Liver (tissue), 9 donors: ENCODE results near the gene CCM2L. TPM values are rescaled to one million over a fixed set of nuclear protein-coding genes. Genes with fewer than 3 reads are reported as not detected.

ENCODE experiments used
- DNase-seq: peaks from one replicate; pipeline ENCODE4 v3.0.0-alpha.2; 2017; ENCODE audit warnings: low spot score
- H3K27ac ChIP-seq, 2 donors: one replicate each; pipeline ENCODE4 v1.7.0; 2013; ENCODE audit warnings: inconsistent platforms in 2 of 2, low read length in 2 of 2, control low read depth in 1 of 2, low read depth in 1 of 2, mild to moderate bottlenecking in 1 of 2
- H3K27me3 ChIP-seq, 4 donors: one replicate each; pipeline versions ENCODE4 v1.6.1 to v1.7.0; 2013; ENCODE audit warnings: low read length in 3 of 4, inconsistent platforms in 1 of 4, mild to moderate bottlenecking in 1 of 4, moderate library complexity in 1 of 4; ENCODE audit not compliant: control insufficient read depth in 4 of 4, insufficient read depth in 4 of 4
- H3K36me3 ChIP-seq, 4 donors: one replicate each; pipeline versions ENCODE4 v1.6.1 to v1.7.0; 2013; ENCODE audit warnings: low read length in 3 of 4, mild to moderate bottlenecking in 3 of 4, low read depth in 1 of 4, moderate library complexity in 1 of 4; ENCODE audit not compliant: control insufficient read depth in 4 of 4, insufficient read depth in 3 of 4
- H3K4me1 ChIP-seq, 4 donors: one replicate each; pipeline versions ENCODE4 v1.6.1 to v1.7.0; 2013; ENCODE audit warnings: low read length in 3 of 4, mild to moderate bottlenecking in 3 of 4, moderate library complexity in 1 of 4; ENCODE audit not compliant: control insufficient read depth in 4 of 4, insufficient read depth in 4 of 4
- H3K4me3 ChIP-seq, 3 donors: one replicate each; pipeline versions ENCODE4 v1.6.1 to v1.7.0; 2013; ENCODE audit warnings: low read length in 3 of 3, control low read depth in 1 of 3, low read depth in 1 of 3, mild to moderate bottlenecking in 1 of 3
- H3K9ac ChIP-seq, 2 donors: one replicate each; pipeline ENCODE4 v1.7.0; 2013; ENCODE audit warnings: low read length in 2 of 2, mild to moderate bottlenecking in 2 of 2, moderate library complexity in 2 of 2, control low read depth in 1 of 2, low read depth in 1 of 2
- H3K9me3 ChIP-seq, 4 donors: one replicate each; pipeline versions ENCODE4 v1.6.1 to v1.7.0; 2013; ENCODE audit warnings: low read length in 3 of 4; ENCODE audit not compliant: control insufficient read depth in 4 of 4
- FOXA1 ChIP-seq: IDR thresholded peaks from 2 replicates; pipeline ENCODE4 v1.6.1; 2016; ENCODE audit warnings: antibody characterized with exemption
- GABPA ChIP-seq, 2 donors: IDR thresholded peaks in 1 of 2; conservative IDR thresholded peaks in 1 of 2; 2 replicates each; pipeline ENCODE4 v1.6.1; 2016; ENCODE audit warnings: antibody characterized with exemption in 2 of 2, mild to moderate bottlenecking in 1 of 2, moderate library complexity in 1 of 2
- HNF4A ChIP-seq, 2 donors: conservative IDR thresholded peaks; 2 replicates each; pipeline ENCODE4 v1.6.1; 2016; ENCODE audit warnings: antibody characterized with exemption in 2 of 2, mild to moderate bottlenecking in 2 of 2
- JUND ChIP-seq, 2 donors: IDR thresholded peaks; 2 replicates each; pipeline ENCODE4 v1.6.1; 2016; ENCODE audit warnings: antibody characterized with exemption in 2 of 2
- RAD21 ChIP-seq, 2 donors: IDR thresholded peaks; 2 replicates each; pipeline ENCODE4 v1.6.1; 2016; ENCODE audit warnings: antibody characterized with exemption in 2 of 2, mild to moderate bottlenecking in 2 of 2
- RXRA ChIP-seq, 2 donors: IDR thresholded peaks; 2 replicates each; pipeline ENCODE4 v1.6.1; 2017 to 2018; ENCODE audit warnings: antibody characterized with exemption in 2 of 2, mild to moderate bottlenecking in 1 of 2
- SP1 ChIP-seq: IDR thresholded peaks from 2 replicates; pipeline ENCODE4 v1.6.1; 2018; ENCODE audit warnings: antibody characterized with exemption, mild to moderate bottlenecking
- TAF1 ChIP-seq: conservative IDR thresholded peaks from 2 replicates; pipeline ENCODE4 v1.6.1; 2016; ENCODE audit warnings: antibody characterized with exemption, mild to moderate bottlenecking
- WGBS: extraction: QIAGEN DNeasy Blood & Tissue Kit; methylation state at CpG from one replicate; pipeline ENCODE4 v1.1.7; 2013; 5-methylcytosine and 5-hydroxymethylcytosine counted together
- polyA plus RNA-seq, 2 donors: library from polyadenylated mRNA; stranded (reverse) in 1 of 2; unstranded in 1 of 2; fragments of 200-250 nt in 1 of 2; fragments of >200 nt in 1 of 2; fragmentation: Nextera tagmentation in 1 of 2; extraction: Ambion mirVana in 1 of 2; gene quantifications; one replicate each; pipeline versions ENCODE4 v1.2.1 to v1.2.3, GENCODE V29; 2013 to 2015
- total RNA-seq, 2 donors: library from RNA; depleted of rRNA; stranded (reverse); fragments of >200 nt; gene quantifications; one replicate each; pipeline ENCODE4 v1.2.3, GENCODE V29; 2014
- TF ChIP-seq, protein P1 (sequence below): IDR thresholded peaks from 2 replicates; pipeline ENCODE4 v1.6.1; 2016; ENCODE audit warnings: antibody characterized with exemption
- TF ChIP-seq, protein P2 (sequence below): IDR thresholded peaks from 2 replicates; pipeline ENCODE4 v1.6.1; 2016; ENCODE audit warnings: antibody characterized with exemption
- donor health status: healthy.
- donor health status: healthy.
- donor health status: healthy.
- donor health status: healthy.
- donor health status: healthy.

The CCM2L gene
- total and polyA plus RNA-seq, 4 donors, result 0.31 to 2.1 (median 1.2) TPM

- no peak for DNase-seq
- 3% methylated on average over 58 of the region's 58 CpGs for WGBS
- H3K9ac ChIP-seq, result no peak within 1 kb of the TSS
- peak within 1 kb of the TSS in 1 of 3 donors; percentile 44 for H3K4me3 ChIP-seq
- TF ChIP-seq, protein P1, sequence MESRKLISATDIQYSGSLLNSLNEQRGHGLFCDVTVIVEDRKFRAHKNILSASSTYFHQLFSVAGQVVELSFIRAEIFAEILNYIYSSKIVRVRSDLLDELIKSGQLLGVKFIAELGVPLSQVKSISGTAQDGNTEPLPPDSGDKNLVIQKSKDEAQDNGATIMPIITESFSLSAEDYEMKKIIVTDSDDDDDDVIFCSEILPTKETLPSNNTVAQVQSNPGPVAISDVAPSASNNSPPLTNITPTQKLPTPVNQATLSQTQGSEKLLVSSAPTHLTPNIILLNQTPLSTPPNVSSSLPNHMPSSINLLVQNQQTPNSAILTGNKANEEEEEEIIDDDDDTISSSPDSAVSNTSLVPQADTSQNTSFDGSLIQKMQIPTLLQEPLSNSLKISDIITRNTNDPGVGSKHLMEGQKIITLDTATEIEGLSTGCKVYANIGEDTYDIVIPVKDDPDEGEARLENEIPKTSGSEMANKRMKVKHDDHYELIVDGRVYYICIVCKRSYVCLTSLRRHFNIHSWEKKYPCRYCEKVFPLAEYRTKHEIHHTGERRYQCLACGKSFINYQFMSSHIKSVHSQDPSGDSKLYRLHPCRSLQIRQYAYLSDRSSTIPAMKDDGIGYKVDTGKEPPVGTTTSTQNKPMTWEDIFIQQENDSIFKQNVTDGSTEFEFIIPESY, result no peak
- TF ChIP-seq SP1 (no peak), RAD21 (IDR thresholded peaks at IDR 0.05) (no peak), TAF1 (no peak)
- TF ChIP-seq, protein P2, sequence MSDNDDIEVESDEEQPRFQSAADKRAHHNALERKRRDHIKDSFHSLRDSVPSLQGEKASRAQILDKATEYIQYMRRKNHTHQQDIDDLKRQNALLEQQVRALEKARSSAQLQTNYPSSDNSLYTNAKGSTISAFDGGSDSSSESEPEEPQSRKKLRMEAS, result no peak
- H3K4me1 ChIP-seq, result peaks cover 0 to 6% (median 2%) of the 10 kb centered on the region in 4 donors
- no peaks in the 10 kb centered on the region for H3K9me3 ChIP-seq
- H3K27ac ChIP-seq, result peak within 1 kb of the TSS; percentile 63 to 75
- H3K27me3 ChIP-seq, result peaks cover 0 to 9% (median 2%) of the 10 kb centered on the region in 4 donors
- no peaks in the 10 kb centered on the region for H3K36me3 ChIP-seq
Measured at GRCh38 chr20:32052090-32052777, 42.0 kb downstream of the CCM2L start, which contains the start of gene HCK. Gene HCK (plus strand): TSS chr20:32052242.

GRCh38 chr20:32052778-32053362 is 42.6 kb downstream of the CCM2L start:
- H3K27me3 ChIP-seq, result peaks cover 0 to 9% (median 3%) of the 10 kb centered on the region in 4 donors
- DNase-seq, result no peak

DNA sequence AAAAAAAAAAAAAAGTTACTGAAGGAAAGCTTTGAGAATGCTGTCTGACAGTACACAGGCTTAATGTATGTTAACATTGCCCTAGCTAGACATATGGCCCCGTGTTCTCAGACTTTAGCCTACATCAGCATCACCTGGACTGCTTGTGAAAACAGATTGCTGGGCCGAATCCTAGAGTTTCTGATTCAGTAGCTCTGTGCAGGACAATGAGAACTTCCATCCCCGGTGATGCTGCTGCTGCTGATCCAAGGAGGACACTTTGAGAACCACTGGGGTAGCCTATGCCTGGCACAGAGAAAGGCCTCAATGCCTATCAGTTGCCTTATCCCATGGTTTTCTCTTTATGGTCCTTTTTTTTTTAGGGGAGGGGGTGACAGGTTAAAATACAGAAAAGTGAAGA is 43.4 kb downstream of the CCM2L start:
- DNase-seq, result no peak
- no peak overlapping the region for H3K9ac ChIP-seq
- TF ChIP-seq TAF1, result no peak
- peaks cover 0 to 9% (median 4%) of the 10 kb centered on the region in 4 donors for H3K27me3 ChIP-seq
- no peaks in the 10 kb centered on the region for H3K9me3 ChIP-seq
- no peaks in the 10 kb centered on the region for H3K36me3 ChIP-seq
- no peak overlapping the region for H3K27ac ChIP-seq
- H3K4me1 ChIP-seq, result peaks cover 0 to 6% (median 2%) of the 10 kb centered on the region in 4 donors
- H3K4me3 ChIP-seq, result no peak overlapping the region
- whole genome bisulfite sequencing, result 75% methylated on average over 3 of the region's 3 CpGs

More at GRCh38 chr20:32052778-32053362, 42.6 kb downstream of the CCM2L start:
- Histone ChIP-seq H3K36me3 (no peaks in the 10 kb centered on the region), H3K27ac (peak overlapping the region; percentile 6 to 10), H3K4me3 (peak overlapping the region in 1 of 3 donors; percentile 44), H3K9me3 (no peaks in the 10 kb centered on the region), H3K4me1 (peaks cover 0 to 6% (median 2%) of the 10 kb centered on the region in 4 donors), H3K9ac (no peak overlapping the region)
- TF ChIP-seq GABPA (IDR thresholded peaks at IDR 0.05 in 1 of 2, conservative IDR thresholded peaks at IDR 0.05 in 1 of 2), result no peak
- TF ChIP-seq FOXA1, result no peak
- TF ChIP-seq, protein P1, result no peak
- no peak for TF ChIP-seq JUND (IDR thresholded peaks at IDR 0.05)
- TF ChIP-seq RXRA (IDR thresholded peaks at IDR 0.05), result no peak
- no peak for TF ChIP-seq HNF4A (conservative IDR thresholded peaks at IDR 0.05)
- 19% methylated on average over 22 of the region's 22 CpGs for WGBS
